Stimulated activated CD8-positive, alpha-beta memory T cell treated with anti-CD3 and anti-CD28 coated beads, Interleukin-12 subunit alpha, Interleukin-12 subunit beta, amount 100 ng/mL, for 24 hours (primary cell): ENCODE data around the gene INSR.
"Not testable (repeated sequence)": the region's sequence is repeated elsewhere in the genome, so short reads cannot be mapped to it uniquely, and the experiment has no call there.

Source experiments
- DNase-seq: peaks from one replicate; pipeline ENCODE4 v3.0.0-alpha.2; 2020; ENCODE audit errors: extremely low read depth

INSR gene

GRCh38 chr19:7258041-7258839 is 36.0 kb downstream of the INSR start:
- DNase-seq: no peak

DNA sequence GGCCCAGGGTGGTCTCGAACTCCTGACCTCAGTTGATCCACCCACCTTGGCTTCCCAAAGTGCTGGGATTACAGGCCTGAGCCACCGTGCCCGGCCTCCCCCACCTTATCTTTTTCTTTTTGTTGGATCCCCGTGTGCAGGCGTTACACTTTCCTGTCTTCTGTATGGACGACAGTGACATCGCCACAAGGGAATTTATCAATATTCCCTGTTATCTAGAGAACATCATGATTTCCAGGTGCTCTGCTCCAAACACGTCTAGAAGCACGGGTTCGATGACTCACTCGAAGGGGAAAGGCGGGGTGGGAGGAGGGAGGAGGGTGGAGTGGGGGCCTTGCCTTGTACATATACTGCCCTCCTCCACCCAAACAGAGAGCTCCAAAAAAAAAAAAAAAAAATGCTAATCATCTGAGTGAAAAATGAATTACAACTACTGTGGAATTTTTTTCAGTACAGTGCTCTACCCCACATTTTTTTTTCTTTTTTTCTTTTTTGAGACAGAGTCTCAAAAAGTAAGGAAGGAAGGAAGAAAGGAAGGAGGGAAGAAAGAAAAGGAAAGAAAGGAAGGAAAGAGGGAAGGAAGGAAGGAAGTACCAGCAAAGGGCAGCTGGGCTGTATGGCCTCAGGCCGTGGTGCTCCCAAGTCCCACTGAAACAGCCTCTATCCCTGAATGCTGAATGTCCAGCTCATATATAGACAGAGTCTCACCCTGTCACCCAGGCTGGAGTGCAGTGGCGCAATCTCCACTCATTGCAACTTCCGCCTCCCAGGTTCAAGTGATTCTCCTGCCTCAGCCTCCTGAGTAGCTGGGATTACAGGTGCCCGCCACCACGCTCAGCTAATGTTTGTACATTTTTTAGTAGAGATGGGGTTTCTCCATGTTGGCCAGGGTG is 36.8 kb downstream of the INSR start:
- no peak for DNase-seq

GRCh38 chr19:7255631-7256030 is 38.6 kb downstream of the INSR start:
- no peak for DNase-seq

GRCh38 chr19:7255119-7255518 is 39.1 kb downstream of the INSR start:
- no peak for DNase-seq

DNA sequence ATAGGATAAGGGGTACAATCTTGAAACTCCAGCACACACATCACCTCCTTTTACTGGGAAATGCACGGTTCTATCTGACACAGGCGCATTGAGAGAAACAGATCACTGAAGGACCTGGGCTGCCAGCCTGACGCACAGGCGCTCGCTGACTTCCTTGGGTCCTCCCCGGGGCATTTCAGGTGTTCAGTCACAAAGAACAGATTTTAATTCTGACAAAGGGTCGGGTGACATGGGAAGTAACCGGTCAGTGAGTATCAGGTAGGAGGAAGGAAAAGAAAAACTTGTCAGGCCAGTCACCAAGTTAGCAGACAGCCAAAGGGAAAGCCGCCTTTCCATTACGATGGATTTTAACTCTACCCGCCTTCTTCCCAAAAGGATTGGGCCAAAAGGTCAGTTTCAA is 39.6 kb downstream of the INSR start:
- DNase-seq: no peak

DNA sequence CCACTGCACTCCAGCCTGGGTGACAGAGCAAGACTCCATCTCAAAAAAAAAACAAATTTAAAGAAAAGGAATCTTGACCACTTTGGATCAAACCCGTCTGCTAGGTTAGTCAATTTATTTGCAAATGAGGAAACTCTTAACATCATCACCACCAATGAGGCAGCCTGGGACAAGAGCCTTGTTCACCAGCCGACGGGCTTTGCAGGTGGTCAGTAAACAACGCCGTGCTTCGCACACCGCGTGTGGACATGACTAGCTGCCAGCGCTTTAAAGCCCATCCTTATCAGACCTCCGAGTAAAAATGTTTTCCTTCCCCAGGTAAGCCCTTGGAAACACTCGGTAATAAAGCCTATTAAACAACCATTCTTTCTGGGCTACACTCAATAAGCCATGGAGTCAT is 41.9 kb downstream of the INSR start:
- DNase-seq: no peak

DNA sequence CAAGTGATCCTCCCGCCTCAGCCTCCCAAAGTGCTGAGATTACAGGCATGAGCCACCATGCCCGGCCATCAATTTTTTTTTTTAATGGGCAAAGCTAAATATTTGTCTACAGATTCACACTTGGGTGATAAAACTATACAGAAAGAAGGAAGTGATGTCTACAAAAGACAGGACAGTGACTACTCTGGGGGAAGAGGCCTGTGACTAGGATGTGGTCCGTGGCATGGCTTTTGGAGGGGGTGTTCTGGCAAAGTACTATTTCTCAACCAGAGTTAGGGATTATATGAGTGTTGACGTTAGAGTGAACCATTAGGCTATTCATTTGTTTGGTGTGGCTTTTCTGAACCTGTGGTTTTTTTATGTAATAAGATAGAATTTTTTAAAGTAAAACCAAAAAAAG is 42.7 kb downstream of the INSR start:
- DNase-seq: no peak

DNA sequence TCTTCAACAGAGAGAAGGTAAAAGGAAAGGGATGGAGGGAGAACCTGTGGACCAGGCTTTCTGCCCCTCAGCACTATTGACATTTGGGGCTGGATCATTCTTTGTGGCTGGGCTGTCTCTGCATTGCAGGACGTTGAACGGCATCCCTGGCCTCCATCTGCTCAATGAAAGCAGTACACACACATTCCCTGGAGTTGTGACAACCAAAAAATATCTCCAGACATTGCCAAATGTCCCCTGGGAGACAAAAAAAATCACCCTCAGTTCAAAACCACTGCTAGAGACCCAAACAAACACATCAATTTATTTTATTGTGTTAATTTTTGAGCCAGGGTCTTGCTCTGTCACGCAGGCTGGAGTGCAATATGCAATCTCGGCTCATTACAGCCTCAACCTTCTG is 43.3 kb downstream of the INSR start:
- DNase-seq: no peak

DNA sequence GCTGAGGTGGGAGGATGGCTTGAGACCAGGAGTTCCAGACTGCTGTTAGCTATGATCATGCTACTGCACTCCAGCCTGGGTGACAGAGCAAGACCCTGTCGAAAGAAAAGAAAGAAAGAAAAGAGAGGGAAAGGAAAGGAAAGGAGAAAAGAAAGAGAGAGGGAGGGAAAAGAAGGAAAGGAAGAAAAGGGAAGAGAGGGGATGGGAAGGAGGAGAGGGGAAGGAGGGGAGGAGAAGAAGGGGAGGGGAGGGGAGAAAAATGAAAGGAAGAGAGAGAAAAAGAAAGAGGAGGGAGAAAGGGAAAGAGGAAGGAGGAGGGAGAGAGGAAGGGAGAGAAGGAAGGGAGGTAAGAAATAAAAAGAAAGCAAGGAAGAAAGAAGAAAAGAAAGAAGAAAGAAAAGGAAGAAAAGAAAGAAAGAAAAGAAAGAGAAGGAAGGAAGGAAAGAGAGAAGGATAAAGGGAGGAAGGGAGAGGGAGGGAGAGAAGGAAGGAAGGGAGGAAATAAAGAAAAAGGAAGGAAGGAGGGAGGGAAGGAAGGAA is 44.1 kb downstream of the INSR start:
- DNase-seq: no peak

DNA sequence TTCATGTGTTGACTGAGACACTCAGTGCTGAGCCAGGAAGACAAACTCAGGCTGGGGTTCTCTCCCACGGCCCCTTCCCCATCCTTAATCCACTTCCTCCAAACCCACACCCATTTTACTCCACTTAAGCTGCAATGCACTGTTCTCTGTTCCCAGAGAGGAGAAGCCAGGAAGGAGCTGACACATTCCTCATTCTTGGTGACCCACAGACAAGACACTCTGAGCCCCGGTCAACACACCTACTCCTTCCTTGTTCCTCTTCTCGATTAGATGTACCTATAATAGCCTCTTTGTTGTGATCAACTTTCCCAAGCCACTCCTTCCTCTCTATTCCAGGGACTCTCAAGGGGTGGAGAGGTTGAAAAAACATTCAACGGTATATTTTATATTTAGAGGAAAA is 47.1 kb downstream of the INSR start:
- DNase-seq: no peak

- DNase-seq: no peak
These were observed 47.6 kb downstream of the INSR start for GRCh38 chr19:7246601-7247000.

DNA sequence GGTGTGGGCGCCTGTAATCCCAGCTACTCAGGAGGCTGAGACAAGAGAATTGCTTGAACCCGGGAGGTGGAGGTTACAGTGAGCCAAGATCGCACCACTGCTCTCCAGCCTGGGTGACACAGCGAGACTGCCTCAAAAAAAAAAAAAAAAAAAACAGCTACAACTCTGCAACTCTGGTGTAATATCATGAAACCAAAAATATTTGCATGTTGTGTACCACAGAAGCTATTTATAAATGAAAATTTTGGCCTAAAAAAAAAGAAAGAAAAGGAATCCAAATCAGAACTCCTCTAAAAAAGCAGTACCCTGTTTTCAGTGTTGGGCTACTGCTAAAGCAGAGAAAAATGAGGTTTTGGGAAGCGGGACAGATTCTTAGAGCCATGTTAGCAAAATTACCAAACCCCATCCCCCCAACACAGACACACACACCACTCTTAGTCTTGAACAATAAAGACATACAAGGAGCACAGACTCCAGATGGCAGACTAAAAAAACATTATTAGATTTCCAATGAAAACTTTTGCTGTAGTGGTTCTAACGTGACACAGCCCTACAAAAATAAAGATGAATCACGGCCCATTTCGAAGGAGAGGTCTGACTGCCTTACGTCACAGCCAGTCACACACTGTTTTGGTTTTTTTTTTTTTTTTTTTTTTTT is 51.5 kb downstream of the INSR start:
- no peak for DNase-seq

DNA sequence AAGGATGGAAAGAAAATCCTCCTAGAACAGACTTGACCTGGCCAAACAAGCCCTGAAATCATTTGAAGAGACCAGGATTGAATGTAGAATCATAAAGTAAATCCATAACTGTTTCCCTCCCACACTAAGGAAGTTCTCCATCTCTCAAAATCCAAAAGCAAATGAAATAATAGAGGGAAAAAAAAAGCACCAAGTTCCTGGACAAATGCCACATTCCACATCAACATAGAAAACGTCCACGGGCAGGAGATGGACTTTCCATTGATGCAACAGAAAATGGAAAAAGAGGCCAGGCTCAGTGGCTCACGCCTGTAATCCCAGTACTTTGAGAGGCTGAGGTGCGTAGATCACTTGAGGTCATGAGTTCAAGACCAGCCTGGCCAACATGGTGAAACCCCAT is 56.2 kb downstream of the INSR start:
- DNase-seq: no peak

DNA sequence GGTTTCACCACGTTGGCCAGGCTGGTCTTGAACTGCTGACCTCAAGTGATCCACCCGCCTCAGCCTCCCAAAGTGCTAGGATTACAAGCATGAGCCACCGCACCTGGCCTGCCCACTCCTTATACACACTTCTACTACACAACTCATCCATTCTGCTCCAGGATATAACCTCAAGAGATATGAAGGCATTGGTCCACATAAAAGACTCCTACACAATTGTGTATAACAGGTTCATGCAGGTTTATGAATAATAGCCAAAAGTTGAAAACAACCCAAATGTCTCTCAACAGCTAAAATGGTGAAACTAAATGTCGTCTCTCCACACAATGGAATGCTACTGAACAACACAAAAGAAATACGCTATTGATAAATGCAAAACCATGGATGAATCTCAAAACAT is 58.1 kb downstream of the INSR start:
- DNase-seq: no peak

- no peak for DNase-seq
These were observed 63.4 kb downstream of the INSR start for GRCh38 chr19:7230826-7231225.

DNA sequence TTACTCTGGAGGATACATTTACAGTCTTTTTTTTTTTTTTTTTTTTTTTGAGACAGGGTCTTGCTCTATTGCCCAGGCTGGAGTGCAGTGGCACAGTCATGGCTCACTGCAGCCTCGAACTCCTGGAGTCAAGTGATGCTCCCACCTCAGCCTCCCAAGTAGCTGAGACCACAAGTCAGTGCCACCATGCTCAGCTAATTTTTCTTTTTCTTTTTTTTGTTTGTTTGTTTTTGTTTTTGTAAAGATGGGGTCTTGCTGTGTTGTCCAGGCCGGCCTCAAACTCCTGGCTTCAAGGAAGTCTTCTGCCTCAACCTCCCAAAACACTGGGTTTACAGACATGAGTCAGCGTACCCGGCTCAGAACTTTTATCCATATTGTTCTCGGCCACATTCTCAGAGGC is 64.5 kb downstream of the INSR start:
- DNase-seq: no peak

DNA sequence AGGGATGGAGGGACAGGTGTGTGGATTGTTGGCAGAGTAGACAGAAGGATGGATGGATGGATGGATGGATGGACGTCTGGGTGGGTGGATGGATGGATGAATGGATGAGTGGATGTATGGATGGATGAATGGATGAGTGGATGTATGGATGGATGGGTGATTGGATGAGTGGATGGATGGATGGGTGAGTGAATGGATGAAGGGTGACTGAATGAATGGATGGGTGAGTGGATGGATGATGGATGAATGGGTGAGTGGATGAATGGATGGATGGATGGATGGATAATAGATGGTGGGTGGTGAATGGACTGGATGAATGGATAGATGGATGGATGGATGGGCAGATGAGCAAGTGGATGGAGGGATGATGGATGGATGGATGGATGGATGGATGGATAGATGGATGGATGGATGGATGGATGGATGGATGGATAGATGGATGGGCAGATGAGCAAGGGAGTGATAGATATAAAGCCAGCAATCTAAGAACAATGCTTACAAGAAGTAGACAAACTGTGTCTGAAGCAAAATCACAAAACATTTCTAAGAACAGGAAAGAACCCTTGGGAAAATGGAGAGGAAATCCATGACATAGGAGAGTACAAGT is 65.2 kb downstream of the INSR start:
- DNase-seq: no peak

DNA sequence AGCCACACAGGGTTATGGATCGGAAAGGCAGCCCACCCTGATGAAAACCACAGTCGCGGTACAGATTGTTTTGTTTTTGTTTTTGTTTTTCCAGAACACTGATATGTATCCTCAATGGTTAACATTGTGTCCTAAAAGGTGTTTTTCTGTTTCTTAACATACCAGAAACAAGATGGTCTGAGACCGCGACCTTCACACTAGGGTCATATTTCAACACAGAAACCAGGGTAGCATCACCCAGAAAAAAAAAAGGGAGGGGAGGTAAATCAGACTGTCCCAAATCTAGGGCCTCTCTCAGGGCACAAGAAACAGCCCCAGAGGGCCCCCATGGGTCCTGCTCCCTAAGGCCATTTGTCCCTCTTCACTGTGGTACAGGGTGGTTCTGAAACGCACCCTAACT is 66.5 kb downstream of the INSR start:
- no peak for DNase-seq

GRCh38 chr19:7227149-7227548 is 67.1 kb downstream of the INSR start:
- DNase-seq: not testable (repeated sequence)

DNA sequence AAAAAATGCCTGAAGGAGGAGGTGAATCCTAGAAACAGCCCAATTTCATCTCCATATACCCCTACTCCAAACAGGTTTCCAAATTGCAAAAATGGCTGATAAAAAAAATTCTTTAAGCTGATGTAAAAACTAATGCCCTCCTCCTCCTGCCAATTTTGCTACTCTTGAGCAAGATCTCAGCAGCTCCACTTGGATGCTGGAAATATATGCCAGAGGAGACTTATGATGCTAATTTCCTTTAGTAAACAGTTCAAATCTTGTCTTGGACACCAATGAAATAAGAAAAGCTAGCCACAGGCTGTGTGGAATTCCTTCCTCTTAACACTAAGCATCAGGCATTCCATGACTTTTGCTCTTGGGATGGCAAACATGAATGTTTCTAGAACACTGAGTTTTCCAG is 67.5 kb downstream of the INSR start:
- no peak for DNase-seq

GRCh38 chr19:7225741-7226140 is 68.5 kb downstream of the INSR start:
- DNase-seq: no peak

- DNase-seq: no peak
These were observed 69.2 kb downstream of the INSR start for GRCh38 chr19:7224995-7225394.
